Measurements from ENCODE around the gene JAZF1.
"Not testable (repeated sequence)": the region's sequence is repeated elsewhere in the genome, so short reads cannot be mapped to it uniquely, and the experiment has no call there.

JAZF1 gene

DNA sequence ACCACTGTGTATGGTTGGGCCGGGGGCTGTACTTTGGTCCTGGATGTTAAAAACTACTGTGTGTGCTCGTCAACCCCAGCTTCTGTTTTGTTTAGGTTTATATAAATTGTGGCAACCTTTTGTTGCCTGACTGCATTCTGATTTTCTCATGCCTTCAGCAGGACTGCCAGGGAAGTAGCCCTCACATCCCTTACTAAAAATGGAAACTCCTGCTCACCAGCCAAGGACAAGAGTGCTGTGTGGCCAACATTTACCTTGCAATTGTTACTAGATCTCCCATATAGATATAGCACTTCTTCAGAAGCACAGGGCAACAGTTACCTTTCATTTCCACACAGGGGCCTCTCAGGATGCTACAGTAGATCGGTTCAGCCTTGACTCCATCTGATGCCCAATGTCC lies 266.2 kb downstream of the JAZF1 start:
- DNase-seq (ENCODE audit: low read depth, low spot score) = no peak

DNA sequence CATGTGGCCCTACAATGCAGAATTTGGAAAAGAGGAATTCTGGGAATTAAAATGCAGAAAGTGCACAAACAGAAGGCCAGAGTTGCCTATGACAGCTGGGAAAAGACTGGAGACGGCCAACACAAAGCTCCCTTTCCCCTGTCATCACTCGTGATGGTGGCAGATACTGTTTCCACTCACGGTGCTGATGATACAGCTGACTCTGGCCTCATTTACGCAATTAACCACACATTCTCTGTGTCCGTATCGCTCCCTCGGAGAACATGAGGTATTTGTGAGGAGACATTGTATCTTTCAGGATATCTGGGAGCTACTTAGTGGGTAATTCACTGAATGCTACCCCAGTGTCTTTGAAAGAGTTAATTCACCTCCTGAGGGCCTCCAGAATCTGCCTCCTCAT lies 267.8 kb downstream of the JAZF1 start:
- no peak for DNase-seq (ENCODE audit: low read depth, low spot score)

DNA sequence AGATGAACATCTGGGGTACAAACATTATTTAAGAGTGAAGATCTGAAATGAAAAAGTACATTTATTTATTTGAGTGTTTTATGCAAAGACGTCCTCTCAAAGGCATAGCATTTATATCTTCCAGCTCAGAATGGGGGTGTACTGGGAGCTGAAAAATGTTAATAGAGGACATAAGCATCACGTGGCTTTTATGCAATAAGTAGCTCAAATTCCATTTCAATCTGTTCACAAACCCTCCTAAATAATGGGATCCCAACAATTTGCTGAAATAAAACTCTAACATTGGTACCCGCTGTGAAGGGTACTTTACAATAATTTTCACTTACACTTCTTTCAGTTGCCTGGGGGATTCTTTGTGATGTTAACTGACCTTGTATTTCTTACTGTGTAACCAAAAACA lies 268.7 kb downstream of the JAZF1 start:
- DNase-seq (ENCODE audit: low read depth, low spot score) = no peak

DNA sequence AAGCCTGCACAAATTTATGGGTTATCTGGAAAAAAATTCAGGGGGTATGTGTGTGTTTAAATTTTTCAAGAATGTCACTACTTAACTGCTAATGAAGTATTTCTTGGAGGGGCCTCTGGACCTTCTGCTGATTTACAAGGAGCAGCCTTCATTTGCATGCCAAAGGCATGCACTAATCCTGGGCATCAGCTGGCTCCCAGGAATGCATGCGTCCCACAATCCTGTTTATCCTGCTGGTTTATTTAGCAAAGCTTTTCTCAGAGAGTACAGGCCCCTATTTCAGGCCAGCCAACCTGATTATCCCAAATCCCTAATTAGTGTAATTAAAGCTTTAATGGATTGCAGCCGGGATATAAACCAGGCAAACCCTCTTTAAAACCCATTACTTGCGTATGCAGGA lies 270.3 kb downstream of the JAZF1 start:
- DNase-seq (ENCODE audit: low read depth, low spot score) = no peak

DNA sequence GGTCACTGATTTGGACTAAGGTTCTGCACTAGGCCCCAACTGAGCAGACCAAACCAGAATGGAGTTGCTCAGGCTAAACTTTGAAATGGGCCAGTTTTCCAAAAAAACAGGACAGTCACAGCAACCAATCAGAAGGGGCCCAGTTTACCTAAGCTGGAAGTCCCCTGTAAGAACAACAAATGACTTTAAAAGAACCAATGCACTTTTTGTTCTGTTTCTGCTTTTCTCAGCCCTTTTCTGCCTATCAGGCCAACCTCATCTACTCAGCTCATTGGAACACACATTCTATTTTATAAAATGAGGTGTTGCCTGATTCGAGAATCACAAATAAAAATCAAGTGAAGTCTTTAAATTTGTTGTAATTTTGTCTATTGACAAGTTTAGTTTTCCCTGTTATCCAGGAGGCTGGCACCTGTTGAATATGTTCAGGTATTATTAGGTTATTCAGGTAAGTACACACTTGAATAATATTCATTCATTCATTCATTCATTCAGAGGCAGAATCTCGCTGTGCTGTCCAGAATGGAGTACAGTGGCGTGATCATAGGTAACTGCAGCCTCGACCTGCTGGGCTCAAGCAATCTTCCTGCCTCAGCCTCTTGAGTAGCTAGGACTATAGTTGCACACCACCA lies 271.9 kb downstream of the JAZF1 start:
- DNase-seq (ENCODE audit: low read depth, low spot score) = no peak

DNA sequence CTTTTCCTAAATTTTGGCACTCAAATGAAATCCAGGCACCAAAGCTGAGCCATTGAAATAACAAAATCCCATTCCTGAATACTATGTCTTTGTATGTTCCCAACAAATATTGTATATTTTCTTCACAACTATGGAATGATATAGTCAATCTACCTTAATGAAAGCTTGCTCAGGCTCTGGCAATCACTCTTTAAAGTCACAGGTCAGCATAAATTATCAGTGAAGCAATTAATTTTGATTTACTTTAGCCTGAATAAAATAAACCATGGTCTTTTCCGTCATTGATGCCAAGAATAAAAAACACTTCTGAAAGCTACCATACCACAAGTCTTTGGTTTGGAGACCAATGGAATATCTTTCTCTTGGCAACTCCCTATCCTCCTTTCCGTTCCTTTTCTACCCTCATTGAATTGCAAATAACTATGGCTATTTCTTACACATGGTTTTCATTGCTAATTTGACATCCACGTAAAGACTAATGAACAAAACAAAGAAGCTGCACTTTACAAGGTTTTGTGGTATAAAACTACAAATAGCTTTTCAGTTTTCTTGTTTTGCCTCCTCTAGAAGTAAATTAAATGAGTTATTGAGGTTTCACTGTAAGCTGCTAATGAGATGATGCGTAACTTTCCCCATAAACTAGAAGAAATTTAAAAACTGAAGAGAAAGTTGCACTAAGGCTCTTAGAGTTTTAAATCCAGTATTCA lies 274.1 kb downstream of the JAZF1 start:
- DNase-seq (ENCODE audit: low read depth, low spot score) = no peak

DNA sequence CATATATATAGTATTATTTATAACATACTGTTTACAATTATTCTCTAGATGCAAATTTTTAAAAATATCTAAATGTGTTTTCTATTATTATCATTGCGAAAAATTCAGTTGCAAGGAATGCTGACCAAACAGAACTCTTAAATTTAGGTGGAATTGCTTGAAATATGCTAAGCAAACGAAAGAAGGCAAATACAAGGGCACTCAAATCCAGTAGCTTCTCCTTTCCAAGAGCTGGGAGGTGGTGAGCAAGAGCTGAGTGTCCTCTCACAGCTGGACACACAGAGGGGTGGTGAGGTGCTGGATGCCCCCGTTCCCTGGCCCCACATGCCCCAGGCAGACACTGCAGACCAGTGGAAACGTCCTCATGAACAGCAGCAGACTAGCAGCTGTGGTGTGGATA lies 274.6 kb downstream of the JAZF1 start:
- DNase-seq (ENCODE audit: low read depth, low spot score) = no peak

DNA sequence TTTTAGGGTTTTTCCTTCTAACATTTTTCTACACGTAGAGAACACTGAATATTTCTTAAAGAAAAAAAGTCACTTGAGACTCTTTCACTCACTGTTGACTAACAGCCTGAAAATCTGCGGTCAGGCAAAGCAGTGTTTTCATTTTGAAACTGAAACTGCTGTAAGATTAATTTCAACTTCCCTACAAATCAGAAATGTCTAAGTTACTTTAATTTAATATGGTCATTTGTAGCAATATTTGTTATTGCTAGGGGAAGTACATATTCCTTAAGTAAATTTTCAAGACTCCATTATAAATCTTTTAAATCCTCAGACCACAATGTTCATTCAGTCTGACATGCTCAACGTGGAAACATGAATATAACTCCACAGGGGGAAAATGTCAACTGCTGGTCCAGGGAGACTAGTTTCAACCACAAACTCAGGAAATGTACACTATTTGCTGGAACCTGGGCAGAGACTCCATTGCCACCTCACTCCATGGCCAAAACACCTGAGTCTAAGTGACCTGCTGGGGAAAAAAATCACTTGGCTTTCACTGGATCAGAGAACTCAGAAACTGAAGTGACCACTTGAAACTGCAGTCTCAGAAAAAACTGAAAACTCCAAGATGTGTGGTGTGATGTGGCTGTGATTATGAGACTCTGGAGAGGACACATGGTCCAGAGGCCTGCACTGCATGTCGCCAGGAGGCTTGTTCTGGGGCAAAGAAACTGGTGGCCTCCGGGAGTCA lies 279.4 kb downstream of the JAZF1 start:
- no peak for DNase-seq (ENCODE audit: low read depth, low spot score)

DNA sequence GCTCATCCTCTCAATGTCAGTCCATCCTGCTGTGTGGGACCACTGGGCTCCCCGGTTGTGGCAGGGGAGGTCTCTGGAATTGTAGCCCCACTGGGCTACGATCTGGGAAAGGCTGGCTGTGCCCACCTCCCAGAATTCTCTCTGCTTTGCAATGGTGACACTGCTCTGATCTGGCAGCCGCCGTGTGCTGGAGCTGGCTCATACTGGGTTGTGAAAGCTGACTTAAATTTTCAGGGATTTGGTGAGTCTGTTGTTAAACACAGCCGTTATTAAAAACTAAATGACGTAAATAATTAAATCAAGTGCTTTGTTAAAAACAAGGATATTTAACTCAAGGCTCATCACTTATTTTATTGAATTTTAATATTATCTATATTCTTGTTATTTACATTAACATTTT lies 280.6 kb downstream of the JAZF1 start:
- DNase-seq (ENCODE audit: low read depth, low spot score) = no peak

DNA sequence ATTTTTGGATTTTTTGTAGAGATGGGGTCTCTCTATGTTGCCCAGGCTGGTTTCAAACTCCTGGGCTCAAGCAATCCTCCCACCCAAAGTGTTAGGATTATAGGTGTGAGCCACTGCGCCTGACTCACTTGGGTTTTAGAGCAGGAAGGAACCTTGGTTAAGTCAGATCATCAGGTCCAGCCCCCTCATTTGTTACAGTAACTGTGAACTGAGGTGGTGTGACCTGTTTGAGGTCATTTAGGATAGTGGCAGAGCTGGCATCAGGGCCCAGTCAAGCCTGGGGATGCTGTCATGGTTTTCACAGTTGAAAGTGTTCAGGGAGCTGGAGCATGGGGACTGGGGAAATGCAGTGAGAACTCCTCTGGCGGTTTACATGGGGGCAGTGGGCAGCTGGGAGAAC lies 281.0 kb downstream of the JAZF1 start:
- no peak for DNase-seq (ENCODE audit: low read depth, low spot score)

DNA sequence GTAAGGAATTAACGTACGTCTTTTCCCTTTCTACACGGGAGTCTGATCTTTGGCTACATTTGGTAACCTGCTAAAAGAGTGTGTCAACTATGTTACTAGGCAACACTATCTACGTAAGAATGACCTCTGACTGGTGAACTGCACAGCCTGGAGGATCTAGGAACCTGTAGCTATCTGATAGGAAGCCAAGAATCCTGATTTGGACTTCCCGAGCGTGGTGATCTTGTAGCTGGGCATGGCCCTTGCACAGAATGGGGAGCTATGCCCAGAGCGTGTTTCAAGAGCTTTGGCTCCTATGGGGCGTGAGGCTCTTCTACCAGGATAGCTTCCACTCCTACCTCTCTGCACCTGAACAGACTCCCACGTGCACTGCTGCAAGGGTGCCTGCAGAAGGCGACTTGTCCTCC lies 283.2 kb downstream of the JAZF1 start:
- DNase-seq (ENCODE audit: low read depth, low spot score) = no peak

DNA sequence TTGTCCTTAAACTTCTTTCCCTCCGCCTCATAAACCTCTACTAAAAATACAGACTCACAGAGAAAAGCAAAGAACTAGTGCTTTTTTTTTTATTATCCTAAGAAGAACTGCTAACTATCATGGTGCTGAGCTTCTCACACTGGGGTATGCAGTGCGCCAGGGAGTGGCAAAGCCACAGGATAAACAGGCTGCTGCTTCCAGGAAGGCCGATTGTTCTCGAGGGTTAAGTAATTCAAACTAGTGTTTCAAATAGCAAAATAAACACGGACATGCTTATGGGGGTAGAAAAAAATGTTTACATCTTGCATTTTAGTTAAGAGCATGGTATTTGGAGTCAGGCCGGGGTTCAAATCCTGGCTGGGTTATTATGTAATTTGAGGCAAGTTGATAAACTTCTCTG lies 283.6 kb downstream of the JAZF1 start:
- DNase-seq (ENCODE audit: low read depth, low spot score) = no peak

DNA sequence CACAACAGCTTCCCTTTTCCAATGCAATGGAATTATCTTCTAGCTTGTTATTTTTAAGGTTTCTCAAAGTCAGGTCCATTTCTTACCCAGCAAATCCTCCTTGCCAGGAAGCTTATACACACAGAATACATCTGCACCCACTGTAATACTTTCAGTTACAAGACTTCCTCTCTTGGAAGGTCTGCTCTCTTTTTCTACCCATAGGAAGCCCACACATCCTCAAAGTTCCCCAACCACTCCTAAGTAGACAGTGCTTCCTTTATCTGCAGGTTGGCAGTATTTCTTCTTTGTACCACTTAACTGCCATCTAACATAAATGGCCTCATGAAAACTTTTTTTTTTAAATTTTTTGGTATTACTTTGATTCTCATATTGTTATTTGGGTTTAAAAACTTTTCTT lies 285.0 kb downstream of the JAZF1 start:
- no peak for DNase-seq (ENCODE audit: low read depth, low spot score)

DNA sequence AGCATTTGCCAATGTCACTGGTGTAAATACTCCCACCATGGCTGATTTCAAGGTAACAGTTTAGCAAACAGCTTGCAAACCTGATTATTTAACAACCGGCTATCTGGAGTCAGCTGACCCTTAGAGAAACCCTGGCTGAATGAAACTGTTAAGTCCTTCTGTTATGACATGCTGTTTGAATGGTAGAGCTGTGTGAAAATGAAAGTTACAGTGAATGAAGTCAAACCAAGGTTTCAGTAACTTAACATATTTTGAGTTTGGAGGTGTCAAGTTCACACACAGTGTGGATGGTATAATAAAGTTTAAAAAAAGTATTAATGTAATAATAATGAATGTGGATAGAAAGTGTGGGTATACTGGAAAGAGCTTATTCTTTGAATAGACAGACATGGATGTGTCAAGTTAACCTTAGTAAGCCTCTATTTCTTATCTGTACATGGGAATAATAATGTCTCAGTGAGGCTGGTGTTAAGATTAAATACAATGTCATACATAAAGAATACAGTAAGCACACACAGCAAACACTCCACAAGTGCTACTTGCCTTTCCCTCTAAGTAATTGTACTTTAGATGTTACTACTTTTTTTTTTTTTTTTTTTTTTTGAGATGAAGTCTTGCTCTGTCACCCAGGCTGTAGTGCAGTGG lies 290.3 kb downstream of the JAZF1 start:
- no peak for DNase-seq (ENCODE audit: low read depth, low spot score)

DNA sequence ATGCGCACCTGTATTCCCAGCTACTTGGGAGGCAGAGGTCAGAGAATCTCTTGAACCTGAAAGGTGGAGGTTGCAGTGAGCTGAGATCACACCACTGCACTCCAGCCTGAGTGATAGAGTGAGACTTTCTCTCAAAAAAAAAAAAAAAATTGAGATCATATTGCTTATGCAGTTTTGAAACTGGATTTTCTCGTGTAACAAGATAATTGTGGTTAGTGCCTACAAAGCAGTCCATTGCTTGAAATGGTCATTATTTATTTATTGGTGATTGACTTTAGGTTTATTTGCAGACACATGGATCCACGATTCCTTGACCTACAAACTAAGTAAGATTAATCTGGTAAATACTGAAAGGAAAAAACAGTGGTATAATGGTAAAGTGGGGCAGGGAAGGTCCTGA lies 290.8 kb downstream of the JAZF1 start:
- no peak for DNase-seq (ENCODE audit: low read depth, low spot score)

DNA sequence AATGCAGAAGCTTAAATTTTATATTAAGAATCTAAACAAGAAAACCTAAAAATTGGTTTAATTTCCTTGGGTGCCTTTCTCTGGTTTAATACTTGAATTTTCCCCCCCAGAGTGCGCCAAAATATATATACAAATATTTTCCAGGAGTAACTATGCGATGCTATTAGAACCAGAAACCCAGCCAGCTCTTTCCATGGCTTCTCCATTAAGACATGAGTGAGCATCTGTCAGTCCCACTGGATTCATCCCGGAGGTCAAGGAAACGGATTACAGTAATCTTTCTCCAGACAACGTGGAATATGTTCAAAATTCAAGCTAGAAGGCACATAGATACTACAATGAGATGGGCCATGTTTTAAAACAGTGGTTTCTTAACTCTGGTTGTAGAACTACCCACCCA lies 291.9 kb downstream of the JAZF1 start:
- no peak for DNase-seq (ENCODE audit: low read depth, low spot score)

DNA sequence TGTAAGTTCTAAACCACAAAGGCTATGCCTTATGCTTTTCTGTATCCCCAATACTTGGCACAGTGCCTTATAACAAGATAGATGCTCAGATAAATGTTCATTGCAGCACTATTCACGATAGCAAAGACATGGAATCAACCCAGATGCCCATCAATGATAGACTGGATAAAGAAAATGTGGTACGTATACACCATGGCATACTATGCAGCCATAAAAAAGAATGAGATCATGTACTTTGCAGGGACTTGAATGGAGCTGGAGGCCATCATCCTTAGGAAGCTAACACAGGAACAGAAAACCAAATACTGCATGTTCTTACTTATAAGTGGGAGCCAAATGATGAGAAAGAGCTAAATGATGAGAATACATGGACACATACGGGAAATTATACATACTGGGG lies 293.9 kb downstream of the JAZF1 start:
- DNase-seq (ENCODE audit: low read depth, low spot score) = not testable (repeated sequence)

DNA sequence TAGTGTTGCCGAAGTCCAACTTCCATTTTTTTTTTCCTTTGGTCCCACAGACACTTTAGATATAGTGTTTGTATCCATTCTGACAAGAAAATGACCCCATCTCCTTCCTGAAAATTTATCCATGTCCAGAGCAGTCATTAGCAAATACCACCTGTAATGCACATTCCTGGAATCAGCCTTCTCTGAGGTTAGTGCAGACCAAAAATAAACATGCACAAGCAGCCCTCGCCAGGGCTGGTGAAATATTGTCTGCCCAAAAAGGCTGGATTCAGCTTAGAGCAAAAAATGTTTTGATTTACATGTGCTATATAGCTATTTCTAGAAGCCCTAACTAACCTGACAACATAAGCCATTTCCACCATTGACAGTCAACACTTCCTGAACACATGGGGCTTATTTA lies 294.9 kb downstream of the JAZF1 start:
- no peak for DNase-seq (ENCODE audit: low read depth, low spot score)

DNA sequence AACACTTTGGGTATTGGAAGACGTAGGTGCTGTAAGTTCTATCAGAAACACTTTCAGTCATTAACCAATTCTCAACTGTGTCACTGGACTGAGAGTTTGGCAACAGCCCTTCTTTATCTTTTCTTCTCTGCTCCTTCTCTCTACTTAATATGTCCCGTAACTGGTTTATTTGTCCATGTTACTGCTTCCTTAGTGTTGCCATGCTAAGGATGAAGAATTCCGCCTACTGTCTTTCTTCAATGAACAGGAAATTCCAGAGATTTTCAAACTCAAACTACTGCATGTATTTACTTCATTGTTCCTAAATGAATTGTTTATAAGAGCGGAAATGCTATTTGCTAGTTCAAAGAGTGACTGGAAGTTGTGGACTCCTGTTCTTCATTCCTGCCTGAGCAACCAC lies 296.9 kb downstream of the JAZF1 start:
- DNase-seq (ENCODE audit: low read depth, low spot score) = no peak

DNA sequence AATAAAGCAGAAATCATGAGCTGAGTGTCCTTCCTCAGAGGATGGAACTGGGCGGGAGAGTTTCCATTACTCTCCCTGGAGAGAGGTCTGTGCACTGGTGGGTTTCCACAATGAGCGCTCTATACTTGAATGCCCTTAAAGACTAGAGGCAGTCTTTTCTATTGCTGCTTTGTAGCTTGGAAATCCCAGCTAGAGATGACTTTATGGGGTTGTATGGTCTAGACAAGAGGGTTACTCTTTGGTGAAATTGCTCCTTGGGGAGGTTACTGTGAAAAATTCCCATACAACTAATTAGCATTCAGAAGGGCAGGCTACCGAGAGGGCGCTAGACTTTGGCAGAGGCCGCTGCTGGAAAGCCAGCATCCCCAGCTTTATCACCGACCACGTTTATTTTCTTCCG lies 303.8 kb downstream of the JAZF1 start:
- no peak for DNase-seq (ENCODE audit: low read depth, low spot score)

DNA sequence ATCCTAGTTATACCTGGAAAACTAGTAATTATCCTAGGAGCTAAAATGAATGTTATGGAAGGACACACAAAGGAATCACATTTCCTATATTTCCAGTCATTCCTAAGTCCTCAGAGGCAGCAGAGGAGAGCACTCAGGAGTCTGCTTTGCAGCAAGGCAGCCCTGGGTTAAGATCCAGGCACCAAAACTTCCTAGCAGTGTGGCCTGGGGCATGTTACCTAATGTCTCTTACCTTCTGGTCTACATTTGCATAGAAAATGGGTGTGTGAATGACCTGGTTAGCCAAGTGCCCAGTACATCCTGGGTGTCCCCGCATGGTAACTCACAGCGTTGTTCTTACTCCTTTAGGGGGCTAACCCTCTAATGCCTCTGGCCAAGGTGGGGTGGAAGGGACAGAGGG lies 304.8 kb downstream of the JAZF1 start:
- DNase-seq (ENCODE audit: low read depth, low spot score) = no peak

DNA sequence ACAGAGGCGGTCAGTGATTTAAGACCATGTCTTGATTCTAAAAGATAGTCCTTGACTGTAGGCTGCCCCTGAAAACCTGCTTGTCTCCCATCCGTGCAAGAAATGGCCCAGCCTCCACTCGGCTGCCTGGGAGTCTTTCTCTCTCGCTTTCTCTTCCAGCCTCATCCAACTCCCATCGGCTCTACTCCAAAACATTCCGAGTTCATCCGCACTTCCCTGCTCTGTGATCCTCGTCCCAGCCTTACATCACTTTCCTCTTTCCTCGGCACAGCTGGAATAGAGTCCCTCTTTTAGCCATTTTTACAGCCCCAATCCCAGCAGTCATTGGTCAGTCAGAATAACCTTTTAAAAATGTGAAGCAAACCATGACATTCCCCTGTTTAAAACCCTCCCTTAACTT lies 305.5 kb downstream of the JAZF1 start:
- DNase-seq (ENCODE audit: low read depth, low spot score) = no peak

Measured in iPS DF 19.7 (cell line).